ENCODE results near the gene POLR1G.
A peak's percentile ranks its signal among the peaks of the same experiment; 100 is the strongest.
"Not testable (repeated sequence)": the region's sequence is repeated elsewhere in the genome, so short reads cannot be mapped to it uniquely, and the experiment has no call there.

POLR1G gene

GRCh38 chr19:45403781-45404556, 2.5 kb upstream of the POLR1G start:
- peak; percentile 8; the same call in 2 of the 3 replicates for ATAC-seq
- TF ChIP-seq TOX (CRISPR knock-in tag; IDR thresholded peaks at IDR 0.05; ENCODE audit: borderline replicate concordance) (no peak), ZFP30 (CRISPR knock-in tag; IDR thresholded peaks at IDR 0.05) (no peak), ZFP3 (CRISPR knock-in tag; IDR thresholded peaks at IDR 0.05) (no peak), ZNF8 (CRISPR knock-in tag; IDR thresholded peaks at IDR 0.05) (no peak), BACH2 (CRISPR knock-in tag; IDR thresholded peaks at IDR 0.05; ENCODE audit: borderline replicate concordance) (no peak), CSDC2 (CRISPR knock-in tag; IDR thresholded peaks at IDR 0.05) (no peak), TCF4 (CRISPR knock-in tag; IDR thresholded peaks at IDR 0.05; ENCODE audit: borderline replicate concordance) (no peak), ZC3H10 (CRISPR knock-in tag; IDR thresholded peaks at IDR 0.05) (no peak), GLIS3 (CRISPR knock-in tag; IDR thresholded peaks at IDR 0.05) (no peak)
- TF ChIP-seq, protein P1, sequence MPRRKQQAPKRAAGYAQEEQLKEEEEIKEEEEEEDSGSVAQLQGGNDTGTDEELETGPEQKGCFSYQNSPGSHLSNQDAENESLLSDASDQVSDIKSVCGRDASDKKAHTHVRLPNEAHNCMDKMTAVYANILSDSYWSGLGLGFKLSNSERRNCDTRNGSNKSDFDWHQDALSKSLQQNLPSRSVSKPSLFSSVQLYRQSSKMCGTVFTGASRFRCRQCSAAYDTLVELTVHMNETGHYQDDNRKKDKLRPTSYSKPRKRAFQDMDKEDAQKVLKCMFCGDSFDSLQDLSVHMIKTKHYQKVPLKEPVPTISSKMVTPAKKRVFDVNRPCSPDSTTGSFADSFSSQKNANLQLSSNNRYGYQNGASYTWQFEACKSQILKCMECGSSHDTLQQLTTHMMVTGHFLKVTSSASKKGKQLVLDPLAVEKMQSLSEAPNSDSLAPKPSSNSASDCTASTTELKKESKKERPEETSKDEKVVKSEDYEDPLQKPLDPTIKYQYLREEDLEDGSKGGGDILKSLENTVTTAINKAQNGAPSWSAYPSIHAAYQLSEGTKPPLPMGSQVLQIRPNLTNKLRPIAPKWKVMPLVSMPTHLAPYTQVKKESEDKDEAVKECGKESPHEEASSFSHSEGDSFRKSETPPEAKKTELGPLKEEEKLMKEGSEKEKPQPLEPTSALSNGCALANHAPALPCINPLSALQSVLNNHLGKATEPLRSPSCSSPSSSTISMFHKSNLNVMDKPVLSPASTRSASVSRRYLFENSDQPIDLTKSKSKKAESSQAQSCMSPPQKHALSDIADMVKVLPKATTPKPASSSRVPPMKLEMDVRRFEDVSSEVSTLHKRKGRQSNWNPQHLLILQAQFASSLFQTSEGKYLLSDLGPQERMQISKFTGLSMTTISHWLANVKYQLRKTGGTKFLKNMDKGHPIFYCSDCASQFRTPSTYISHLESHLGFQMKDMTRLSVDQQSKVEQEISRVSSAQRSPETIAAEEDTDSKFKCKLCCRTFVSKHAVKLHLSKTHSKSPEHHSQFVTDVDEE (CRISPR knock-in tag; IDR thresholded peaks at IDR 0.05) = no peak

GRCh38 chr19:45404557-45405434, 1.6 kb upstream of the POLR1G start, which contains the start of gene PPP1R13L:
Gene PPP1R13L, minus strand, starts transcription at chr19:45405069. Its CDS starts 6,751 bp downstream, at chr19:45398318.
- TF ChIP-seq ZNF70 (CRISPR knock-in tag; IDR thresholded peaks at IDR 0.05) (no peak), CREB5 (CRISPR knock-in tag; IDR thresholded peaks at IDR 0.05; ENCODE audit: low read depth) (no peak), ZFP3 (CRISPR knock-in tag; IDR thresholded peaks at IDR 0.05) (peak; percentile 94), SNAI2 (CRISPR knock-in tag; IDR thresholded peaks at IDR 0.05) (peak; percentile 34; the same call in 1 of the 2 replicates), GLIS3 (CRISPR knock-in tag; IDR thresholded peaks at IDR 0.05) (0 out of 2 replicates have a peak, but pooled peaks have one; percentile 62)
- ATAC-seq = peak; percentile 71

DNA sequence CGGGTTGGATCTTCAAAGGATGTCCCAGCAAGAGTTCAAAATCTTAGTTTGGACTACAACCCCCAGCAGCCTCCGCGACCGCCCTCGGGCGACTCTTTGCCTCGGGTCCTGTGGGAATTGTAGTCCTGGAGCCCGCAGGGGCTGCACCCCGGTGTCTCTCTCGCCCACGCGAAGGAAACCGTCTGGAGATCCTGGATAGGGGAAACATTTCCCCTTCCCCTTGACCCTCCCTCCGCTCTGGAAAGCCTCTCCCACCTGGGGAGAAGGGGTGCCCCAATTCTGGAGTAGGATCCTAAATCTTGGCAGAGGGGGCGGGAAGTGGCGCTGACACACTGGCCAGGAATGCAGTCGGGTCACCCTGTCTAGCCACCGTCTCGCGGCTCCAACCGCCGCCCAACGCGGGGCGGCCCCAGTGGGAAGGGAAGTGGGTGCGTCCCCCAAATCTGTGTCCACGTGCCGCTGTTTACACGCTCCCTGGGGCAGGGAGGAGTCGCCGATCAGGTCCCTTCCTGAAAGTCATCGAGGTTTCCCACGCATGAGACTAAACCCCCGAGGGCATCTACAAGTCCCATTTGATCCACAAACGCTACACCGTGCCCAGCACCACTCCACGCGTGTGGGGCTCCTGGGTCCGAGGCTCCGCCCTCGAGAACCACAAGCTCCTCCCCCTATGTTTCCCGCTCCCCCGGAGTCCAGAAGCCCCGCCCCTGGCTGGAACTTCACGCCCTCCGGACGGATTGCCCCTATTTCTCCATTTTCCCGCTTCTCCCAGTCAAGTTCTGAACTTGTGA, 814 bp upstream of the POLR1G start:
- peak; percentile 4 for TF ChIP-seq ZFP3 (CRISPR knock-in tag; IDR thresholded peaks at IDR 0.05)
- no peak for TF ChIP-seq CSDC2 (CRISPR knock-in tag; IDR thresholded peaks at IDR 0.05)
- no peak; the same call in 1 of the 2 replicates for TF ChIP-seq ZNF70 (CRISPR knock-in tag; IDR thresholded peaks at IDR 0.05)
- peak; percentile 78 for ATAC-seq

GRCh38 chr19:45407091-45407375, 589 bp downstream of the POLR1G start:
- TF ChIP-seq CSDC2 (CRISPR knock-in tag; IDR thresholded peaks at IDR 0.05) (no peak), PPARA (CRISPR knock-in tag; IDR thresholded peaks at IDR 0.05; ENCODE audit: borderline replicate concordance) (no peak), GLIS3 (CRISPR knock-in tag; IDR thresholded peaks at IDR 0.05) (no peak), ZNF70 (CRISPR knock-in tag; IDR thresholded peaks at IDR 0.05) (no peak)
- ATAC-seq = no peak

- TF ChIP-seq SNAI2 (CRISPR knock-in tag; IDR thresholded peaks at IDR 0.05) = 0 out of 2 replicates have a peak, but pooled peaks have one; percentile 13
- TF ChIP-seq CSDC2 (CRISPR knock-in tag; IDR thresholded peaks at IDR 0.05) = 0 out of 2 replicates have a peak, but pooled peaks have one; percentile 74
- TF ChIP-seq, protein P2, sequence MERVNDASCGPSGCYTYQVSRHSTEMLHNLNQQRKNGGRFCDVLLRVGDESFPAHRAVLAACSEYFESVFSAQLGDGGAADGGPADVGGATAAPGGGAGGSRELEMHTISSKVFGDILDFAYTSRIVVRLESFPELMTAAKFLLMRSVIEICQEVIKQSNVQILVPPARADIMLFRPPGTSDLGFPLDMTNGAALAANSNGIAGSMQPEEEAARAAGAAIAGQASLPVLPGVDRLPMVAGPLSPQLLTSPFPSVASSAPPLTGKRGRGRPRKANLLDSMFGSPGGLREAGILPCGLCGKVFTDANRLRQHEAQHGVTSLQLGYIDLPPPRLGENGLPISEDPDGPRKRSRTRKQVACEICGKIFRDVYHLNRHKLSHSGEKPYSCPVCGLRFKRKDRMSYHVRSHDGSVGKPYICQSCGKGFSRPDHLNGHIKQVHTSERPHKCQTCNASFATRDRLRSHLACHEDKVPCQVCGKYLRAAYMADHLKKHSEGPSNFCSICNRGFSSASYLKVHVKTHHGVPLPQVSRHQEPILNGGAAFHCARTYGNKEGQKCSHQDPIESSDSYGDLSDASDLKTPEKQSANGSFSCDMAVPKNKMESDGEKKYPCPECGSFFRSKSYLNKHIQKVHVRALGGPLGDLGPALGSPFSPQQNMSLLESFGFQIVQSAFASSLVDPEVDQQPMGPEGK (CRISPR knock-in tag; IDR thresholded peaks at IDR 0.05; ENCODE audit: borderline replicate concordance) = peak; percentile 28; the same call in 1 of the 2 replicates
- ATAC-seq = not testable (repeated sequence)
Observed at GRCh38 chr19:45407585-45407984, 1.1 kb downstream of the POLR1G start.

Data from SK-N-SH treated with all-trans-retinoic acid at 6 μM for 48 hours (cell line).